A204.1 (cell line): ENCODE results near the gene GLIS1.
A peak's percentile ranks its signal among the peaks of the same experiment; 100 is the strongest.

Experiments used
- FAIRE-seq: peaks from 2 replicates; lab custom pipeline; 2012; peaks lifted over from hg19 to GRCh38; lab: Jason Lieb, UNC

The GLIS1 gene

DNA sequence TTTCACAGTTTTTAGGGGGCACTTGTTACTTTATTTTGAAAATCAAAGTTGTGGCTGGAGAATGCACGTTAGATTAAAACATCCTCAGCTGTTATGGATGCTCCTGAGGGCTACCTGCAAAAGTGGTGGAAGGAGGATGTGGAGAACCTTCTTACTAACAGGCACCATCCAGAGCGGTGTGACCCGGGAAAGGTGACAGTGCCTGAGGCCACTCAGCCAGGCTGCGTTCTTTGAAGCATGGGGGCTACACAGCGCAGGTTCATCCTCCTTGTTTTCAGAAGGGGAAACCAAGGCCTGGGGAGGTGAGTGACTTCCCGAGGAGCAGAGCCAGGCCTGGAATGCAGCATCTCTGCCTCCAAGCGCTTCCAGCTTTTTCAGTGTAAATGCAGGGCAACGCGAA is 255.8 kb downstream of the GLIS1 start:
- no peak for FAIRE-seq

DNA sequence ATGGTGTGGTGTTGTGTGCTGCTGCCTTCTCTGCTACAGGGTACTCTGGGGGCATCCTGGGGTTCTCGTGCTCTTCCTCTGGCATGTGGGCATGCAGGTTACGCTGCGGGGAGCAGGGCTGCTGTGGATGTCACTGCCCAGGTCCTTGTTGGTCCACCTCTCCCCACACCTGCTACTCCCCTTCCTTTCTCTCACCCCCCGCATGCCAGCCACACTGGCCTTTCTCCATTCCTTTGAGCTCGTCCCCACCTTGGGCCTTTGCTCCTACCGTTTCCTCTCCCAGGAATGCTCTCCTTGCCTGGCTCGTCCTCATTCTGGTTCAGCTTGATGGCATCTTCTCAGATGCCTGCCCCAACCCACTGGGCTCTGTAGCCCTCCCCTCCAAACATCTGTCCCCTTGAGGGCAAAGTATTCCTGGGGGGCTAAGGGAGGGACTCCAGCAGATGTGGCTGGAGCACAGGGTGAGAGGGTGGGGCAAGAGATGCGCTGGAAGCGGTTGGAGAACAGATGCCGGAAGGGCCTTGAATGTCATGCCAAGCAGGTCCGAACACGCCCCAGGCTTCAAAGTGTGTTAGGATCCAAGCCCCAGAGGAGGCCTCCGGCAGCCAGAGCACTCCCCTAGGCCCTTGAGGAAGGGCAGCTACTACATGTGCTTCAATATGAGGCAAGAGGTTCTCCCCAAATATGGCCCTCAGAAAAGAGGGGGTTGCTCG is 256.4 kb downstream of the GLIS1 start:
- no peak for FAIRE-seq

DNA sequence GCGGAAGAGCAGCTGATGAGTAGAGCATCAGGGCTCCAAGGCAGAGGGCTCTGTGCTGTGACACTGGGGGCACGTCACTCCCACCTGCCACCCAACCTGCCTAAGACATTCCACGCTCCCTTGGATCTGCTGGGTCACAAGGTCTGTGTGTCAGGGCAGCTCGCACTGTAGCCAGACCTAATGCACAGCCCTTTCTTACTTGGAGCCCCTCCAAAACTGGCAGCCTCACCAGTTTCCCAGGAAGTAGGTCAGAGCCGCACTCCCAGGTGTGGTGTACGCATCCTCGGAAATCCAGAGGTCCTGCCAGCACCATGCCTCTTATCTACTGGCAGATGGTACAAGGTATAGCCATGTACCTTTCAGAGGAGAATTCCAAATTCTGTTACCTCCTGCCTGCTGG is 257.5 kb downstream of the GLIS1 start:
- FAIRE-seq: no peak

DNA sequence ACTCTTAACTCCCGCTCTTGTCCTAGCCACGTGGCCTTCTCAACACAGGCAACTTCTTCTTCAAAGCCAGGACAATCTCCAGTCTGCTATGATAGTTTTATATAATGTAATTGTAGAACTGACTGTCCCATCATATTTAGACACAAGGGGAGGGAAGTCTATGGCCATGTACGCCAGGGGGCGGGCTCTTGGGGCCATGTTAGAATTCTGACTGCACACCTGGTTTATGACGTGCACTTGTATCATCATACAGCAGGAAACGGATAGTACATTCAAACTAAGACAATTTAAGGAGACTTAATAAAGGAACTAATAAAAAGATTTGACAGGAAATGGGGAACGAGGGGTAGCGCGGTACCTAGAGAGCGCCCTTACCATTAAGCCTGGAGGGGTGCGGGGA is 258.3 kb downstream of the GLIS1 start:
- no peak for FAIRE-seq

DNA sequence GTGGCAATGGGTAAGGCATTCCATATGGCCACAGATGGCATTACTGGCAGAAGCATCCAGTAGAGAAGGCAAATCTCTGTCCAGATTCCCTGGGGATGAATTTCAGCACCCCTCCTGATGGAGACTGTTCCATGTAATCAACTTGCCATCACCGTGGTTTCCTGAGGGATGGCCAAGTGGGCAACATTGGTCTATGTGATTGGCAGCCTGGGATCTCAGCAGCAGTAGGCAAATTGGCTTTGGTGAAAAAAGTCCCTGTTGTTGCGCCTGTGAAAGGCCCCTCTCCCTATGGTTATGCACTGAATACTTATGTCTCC is 260.5 kb downstream of the GLIS1 start:
- no peak for FAIRE-seq

DNA sequence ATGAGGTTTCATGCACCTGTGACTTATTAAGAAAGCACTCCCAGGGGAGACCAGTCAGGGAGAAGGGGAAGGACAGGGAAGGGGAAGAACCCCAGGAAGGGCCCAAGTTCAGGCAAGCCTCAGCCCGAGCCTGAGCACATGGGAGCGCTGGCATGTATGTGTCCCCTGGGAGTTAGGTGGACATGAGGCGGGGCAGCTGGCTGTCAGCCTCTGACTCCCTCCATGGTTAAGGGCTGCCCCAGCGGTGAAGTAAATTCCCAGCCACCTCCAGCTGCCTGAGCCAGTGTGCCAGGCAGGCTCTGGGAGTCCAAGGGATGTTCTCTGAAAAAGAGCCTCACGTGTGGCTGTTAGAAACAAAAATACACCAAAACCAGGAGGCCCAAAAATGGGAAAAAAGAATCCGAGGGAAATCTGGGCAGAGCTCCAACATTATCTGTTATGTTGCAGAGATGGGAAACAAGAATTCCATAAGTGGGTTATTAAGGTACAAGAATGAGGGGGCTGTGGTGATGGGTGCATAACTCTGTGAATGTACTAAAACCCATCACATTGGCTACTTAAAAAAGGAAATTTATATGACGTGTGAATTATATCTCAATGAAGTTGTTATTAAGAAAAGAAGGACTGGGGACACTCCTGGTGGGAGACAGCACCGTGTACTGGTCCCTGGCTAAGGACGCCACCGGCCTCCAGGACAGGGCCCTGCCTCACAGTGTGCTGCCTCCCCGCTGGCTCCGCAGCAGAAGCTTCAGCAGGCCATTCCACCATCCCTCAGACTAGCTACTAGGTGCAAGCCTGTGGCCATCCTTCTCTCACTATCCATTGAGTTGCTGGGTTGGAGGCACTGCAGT is 261.1 kb downstream of the GLIS1 start:
- no peak for FAIRE-seq

DNA sequence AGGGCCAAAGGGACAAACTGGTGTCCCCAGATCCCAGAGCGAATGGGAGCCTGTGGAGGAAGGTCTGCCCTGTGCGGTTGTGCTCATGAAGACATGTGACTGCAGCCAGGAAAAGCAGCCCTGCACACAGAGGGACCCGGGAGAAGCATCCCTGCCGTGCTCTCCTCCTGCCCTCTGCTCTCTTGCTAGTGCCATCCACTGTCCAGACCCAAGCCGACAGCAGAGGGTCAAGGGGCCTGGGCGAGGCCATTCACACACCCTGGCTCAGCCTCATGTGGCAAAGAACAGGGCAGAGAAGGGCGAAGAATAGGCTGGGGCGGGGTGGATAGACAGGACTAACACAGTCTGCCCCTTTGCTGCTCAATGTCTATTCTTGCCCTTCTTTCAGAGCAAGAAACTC is 262.4 kb downstream of the GLIS1 start:
- no peak for FAIRE-seq

DNA sequence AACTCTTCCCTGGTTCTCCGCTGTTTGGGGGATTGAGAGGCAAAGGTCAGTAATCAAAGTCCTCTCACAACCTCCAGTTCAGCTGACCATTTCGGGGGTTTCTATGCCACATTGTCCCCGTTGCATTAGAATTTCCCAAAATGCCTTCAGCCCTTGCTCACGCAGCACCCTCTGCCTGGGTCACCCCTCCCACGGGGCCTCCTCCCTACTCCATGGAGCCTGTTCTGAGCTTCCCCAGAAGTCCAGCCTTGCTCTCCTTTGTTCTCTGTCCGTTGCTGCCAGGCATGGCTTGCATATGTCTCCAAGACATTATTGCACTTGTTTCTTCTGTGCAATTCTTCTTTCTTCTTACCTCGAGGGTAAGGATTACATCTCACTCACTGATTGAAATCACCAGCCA is 263.3 kb downstream of the GLIS1 start:
- FAIRE-seq: no peak

DNA sequence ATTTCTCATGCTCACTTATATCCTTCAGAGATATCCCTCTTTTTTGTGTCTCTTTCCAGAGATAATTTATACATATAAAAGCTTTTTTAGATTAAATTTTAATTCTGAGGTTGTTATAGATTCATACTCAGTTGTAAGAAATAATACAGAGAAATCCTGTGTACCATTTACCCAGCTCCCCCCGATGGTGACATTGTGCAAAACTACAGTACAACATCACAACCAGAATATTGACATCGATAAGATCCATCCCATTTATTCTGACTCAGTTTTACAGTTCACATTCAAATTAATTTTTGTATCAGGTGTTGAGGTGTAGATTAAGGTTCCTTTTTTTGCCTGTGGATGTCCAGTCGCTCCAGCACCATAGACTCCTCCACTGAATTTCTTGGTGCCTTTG is 265.5 kb downstream of the GLIS1 start:
- peak; percentile 62 for FAIRE-seq

DNA sequence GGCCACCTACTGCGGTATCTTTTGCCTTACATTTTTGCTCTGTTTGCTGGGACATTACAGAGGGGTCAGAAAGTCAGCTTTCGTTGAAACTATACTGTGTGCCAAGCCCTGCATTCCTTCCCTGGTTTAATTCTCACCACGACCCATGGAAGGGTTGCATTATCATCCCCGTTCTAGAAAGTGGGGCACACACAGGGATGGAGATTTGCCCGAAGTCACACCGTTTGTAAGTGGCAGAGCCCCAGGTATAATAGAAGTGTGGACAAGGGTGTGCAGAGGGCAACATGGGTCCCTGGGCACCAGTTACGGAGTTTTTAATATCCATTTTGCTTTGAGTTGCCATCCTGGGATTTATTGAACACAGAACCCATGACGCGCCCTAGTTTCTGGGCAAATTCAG is 268.0 kb downstream of the GLIS1 start:
- FAIRE-seq: no peak

DNA sequence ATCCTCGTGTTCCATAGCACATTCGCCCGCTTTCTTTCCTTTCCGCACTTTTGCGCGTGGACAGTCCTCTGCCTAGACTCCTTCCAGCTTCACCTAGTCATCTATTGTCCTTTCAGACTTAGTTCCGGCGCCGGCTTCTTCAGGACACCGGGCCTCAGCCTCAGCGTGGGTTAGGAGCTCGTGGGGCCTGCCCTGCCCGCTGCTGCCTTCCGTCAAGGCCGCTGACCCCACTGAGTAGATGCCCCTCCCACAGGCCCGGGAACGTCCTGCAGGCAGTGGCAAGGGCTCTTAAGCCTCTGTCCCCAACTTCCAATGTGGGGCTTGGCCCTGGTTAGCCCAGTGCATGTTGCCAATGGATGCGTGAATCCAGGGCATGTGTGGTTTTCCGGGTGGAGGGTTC is 268.4 kb downstream of the GLIS1 start:
- FAIRE-seq: no peak

DNA sequence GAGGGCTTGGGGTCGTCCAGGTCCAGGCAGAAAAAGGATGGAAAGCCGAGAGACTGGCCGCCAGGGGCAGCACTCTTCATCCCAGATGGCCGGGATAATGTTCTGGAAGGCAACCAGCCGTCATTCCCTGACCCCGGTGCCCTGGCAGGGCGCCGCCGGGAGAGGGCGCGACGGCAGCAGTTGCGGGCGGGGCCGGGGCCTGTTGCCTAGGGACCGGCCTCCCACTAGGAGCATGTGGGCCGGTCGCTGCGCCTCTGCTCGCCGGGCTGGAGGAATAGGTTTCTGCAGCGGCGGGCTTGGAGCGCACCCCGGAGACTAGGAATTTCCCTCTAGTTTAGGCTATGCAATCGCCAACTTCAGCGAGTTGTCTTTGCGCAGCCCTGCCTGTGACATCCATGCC is 268.8 kb downstream of the GLIS1 start:
- no peak for FAIRE-seq

DNA sequence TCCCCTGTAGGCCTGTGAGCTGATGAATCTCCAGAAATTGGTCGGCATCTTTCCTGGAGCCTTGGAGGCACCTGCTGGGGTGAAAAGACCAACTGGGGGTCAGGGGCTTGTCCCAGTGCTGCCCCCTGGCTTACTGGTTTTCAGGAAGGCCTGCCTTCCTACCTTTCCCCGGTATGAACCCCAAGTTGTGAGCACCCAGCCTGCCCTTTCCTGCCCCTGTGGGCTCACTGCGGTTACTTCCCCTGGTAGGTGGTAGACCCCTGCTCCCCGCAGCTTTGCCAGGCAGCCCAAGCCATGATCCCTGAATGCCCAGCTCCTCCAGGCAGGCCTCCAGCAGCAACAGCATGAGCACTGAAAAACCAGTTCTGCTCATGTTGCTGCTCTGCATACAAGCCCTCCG is 269.6 kb downstream of the GLIS1 start:
- no peak for FAIRE-seq

DNA sequence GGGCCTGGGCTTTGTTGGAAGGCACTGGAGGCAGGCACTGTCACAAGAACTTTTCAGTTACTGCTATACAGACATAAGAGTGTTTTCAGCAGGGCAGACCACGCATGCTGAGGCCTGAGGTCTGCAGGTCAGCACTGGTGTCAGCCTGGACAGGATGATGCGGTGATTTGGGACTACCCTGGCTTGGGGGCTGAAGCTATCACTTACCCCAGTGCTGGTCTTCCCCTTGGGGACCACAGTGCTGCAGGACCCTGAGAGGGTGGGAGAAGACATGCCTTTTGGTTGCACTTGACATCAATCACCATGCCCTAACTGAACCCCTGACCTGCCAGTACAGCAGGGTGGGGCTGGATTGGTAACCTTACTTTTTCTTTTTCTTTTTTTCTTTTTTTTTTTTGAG is 270.6 kb downstream of the GLIS1 start:
- no peak for FAIRE-seq

DNA sequence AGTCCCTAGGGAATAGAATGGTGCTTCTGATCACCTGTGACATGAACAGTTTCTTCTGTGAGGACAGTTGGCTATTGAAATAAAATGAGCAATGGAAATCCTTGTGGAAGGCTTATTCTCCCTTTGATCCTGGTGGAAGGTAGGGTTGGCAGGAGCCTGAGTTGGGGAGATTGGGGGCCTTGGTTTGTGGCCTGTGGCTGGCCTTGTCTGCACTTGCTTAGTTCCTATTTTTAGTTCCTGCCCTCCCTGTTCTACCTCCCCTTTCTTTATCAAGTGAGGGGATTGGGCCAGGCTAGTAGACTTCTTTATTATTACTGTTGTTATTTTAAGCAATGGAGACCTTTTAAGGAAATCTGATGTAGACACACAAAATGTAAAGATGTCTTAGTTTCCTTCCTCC is 271.6 kb downstream of the GLIS1 start:
- FAIRE-seq: no peak

DNA sequence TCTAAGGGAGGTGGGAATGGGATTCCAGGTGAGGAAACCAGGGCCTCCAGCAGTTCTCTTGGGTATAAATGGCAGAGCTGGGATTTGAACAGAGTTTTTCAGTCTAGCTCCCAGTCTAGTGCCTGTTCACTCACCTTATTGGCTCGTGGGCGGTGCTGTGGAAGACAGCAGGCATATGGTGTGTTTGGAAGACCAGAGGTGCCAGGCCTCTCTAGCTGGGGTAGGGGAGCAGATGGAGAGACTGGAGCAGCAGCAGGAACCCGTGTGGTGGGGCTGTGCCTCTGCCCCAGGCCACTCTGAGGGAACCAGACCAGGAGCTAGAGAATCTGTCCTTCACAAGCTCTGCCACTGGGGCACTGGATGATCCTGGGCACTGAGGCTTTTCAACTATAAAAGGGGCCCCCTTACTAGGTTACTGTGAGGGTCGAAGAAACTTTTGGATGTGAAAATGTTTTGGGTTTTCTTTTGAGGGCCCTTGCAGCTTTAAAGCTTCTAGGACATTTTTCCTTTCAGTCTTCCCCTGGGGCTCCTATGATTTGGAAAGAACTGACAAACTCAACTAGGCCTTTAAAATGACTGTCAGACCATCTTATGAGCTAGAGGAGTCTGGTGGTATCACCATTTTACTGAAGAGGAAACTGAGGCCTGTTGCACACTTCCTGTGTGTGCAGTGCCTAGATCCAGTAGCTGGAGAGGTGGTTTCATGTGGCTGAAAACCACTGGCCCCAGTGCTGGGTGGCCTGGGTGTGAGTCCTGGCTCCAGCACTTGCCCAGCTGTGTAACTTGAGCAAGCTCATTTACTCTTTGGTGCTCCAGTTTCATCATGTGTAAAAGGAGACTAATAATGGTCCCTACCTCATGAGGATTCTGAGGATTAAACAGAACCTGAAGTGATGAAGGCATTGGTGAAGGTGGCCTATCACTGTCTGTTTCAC is 273.7 kb downstream of the GLIS1 start:
- FAIRE-seq: no peak

DNA sequence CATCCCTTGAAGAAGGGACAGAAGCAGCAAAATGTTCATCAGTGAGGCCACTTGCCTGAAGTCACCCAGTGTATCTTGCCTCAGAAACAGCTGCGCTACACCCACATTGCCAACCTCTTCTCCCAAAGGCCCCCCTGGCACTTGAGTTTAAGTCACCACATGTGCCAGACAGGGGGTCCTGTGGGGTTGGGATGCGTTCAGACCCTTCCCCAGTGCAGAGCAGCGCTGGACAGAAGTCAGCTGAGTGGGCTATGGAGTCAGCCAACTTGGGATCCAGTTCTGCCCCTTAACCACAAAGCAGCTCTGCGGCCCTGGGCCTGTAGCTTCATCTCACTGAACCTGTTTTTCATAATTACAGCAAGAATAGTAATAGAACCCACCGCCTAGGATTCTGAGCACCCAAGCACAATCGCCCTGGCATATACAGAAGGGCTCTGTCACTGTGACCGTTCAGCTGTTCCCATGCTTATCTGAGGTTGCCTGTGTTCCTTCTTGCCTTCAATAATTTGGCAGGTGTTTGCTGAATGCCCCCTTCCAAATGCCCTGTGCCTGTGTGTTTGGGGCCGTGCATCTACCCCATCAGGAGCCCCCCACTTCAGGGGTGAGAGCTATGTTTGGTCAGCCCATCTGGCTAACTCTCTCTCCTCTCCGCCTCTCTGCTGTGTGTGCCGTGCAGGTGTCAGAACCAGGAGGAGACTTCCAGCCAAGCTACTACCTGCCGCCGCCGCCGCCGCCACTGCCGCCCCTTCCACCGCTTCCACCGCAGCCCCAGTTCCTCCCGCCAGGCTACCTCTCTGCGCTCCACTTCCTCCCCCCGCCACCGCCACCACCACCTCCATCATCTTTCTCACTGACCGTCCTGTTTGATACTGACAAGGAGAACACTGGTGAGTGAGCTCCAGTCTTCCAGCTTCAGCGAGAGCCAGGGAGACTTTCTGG is 274.7 kb downstream of the GLIS1 start:
- FAIRE-seq: no peak

DNA sequence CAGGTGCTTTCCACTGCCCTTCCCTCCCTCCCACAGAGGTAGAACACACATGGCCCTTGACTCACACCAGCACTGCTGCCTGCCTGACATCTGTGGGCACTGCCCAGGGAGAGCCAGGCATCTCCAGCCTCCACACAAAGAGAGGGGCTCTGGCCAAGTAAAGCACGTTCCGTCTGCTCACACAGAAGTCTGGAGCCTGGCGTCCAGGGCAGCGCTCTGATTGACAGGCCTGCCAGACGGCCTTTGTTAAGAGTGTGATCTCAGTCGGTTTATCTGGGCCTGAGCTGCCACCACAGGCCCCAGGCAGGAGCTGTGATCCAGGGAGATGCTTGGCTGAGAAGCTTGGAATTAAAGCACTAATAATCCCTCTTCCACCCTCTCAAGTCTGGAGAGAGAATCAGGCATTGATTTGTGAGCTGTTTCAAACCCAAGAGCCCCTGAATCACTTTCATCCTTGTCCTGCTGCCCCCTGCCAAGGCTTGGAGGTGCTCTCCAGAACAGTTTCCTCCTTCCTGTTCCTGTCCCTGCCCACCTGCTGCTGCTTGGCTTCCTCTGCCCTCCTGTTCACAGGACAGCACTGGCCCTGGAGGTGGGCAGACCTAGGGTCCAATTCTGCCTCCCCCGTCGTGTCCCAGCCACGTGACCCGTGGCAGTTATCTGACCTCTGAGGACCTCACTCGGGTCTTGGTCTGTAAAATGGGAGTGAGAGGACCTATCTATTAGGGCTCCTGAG is 276.0 kb downstream of the GLIS1 start:
- no peak for FAIRE-seq

DNA sequence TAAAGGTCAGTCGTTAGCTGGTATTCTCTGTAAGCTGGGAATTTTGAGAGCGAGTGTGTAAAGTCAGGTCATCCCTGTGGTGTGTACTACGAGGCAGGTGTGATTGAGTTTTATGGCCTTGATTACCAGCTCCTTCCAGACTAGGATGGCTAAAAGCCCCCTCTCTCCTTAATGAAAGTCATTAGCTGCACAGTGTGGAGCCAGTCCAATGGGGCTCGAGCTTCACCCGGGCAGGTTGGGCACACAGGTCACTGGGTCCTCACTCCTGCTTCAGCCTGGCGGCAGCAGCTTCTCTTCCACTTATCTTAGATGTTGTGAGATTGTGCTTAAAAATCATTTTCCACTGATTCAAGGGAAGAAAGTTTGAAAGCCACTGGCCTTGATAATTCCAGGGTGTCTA is 276.8 kb downstream of the GLIS1 start:
- no peak for FAIRE-seq

DNA sequence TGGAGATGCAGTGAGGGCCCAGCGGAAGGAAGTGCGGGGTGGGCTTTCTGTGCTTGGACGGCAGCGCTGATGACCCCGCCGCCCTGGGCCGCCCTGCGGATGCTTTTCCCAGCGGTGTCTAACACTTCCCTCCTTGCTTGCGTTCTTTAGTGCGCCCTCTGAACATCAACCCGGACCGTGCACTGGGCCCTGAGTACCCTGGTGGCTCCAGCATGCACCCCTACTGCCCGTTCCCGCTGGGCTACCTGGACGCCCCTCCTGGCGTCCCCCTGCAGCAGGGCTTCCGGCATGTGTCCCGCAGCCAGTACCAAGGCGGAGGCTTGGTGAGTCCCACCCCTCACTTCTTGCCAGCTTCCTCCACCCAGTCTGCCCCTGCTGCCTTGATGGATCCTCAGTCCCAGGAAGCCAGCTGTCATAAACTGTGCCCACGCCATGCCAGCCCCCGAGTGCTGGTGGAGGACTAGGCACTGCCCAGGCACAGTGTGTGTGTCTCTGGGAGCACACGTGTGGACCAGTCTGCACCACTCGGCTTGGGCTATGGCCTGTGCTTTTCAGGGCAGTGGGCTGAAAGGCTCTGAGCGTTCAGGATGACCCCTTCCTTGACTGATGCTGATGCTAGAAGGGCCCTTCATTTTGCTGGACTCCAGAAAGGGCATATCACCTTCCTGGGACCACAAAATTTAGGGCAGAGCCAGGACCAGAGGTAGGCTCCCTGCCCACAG is 277.5 kb downstream of the GLIS1 start:
- no peak for FAIRE-seq
